Mesendoderm (in vitro differentiated cells): ENCODE results near the gene COL5A3.
"Not testable (repeated sequence)": the region's sequence is repeated elsewhere in the genome, so short reads cannot be mapped to it uniquely, and the experiment has no call there.

ENCODE experiments used
- DNase-seq: peaks from one replicate; pipeline ENCODE4 v3.0.0; 2013
- H2AK5ac ChIP-seq: 2 replicates; pipeline ENCODE4 v1.6.1; 2013; ENCODE audit warnings: low read length, inconsistent platforms
- H2BK120ac ChIP-seq: 2 replicates; pipeline ENCODE4 v1.6.1; 2013; ENCODE audit warnings: low read depth, mild to moderate bottlenecking, low read length, moderate library complexity, mixed read lengths
- H2BK15ac ChIP-seq: replicated peaks from 2 replicates; pipeline ENCODE4 v1.6.1; 2013; ENCODE audit warnings: low read depth, mild to moderate bottlenecking, moderate library complexity
- H2BK5ac ChIP-seq: 2 replicates; pipeline ENCODE4 v1.6.1; 2013; ENCODE audit warnings: low read length, inconsistent platforms
- H3K18ac ChIP-seq: 2 replicates; pipeline ENCODE4 v1.6.1; 2013; ENCODE audit warnings: mild to moderate bottlenecking, low read length, mixed read lengths
- H3K23ac ChIP-seq: one replicate; pipeline ENCODE4 v1.6.1; 2013; ENCODE audit warnings: low read length
- H3K27ac ChIP-seq: 2 replicates; pipeline ENCODE4 v1.5.1; 2013; ENCODE audit warnings: low read depth, mild to moderate bottlenecking, inconsistent platforms, low read length, moderate library complexity
- H3K27me3 ChIP-seq: 2 replicates; pipeline ENCODE4 v1.6.1; 2013; ENCODE audit warnings: low read length, control low read depth, mild to moderate bottlenecking, inconsistent platforms; ENCODE audit not compliant: insufficient read depth, poor library complexity
- H3K36me3 ChIP-seq: 2 replicates; pipeline ENCODE4 v1.6.1; 2013; ENCODE audit warnings: low read length, inconsistent platforms; ENCODE audit not compliant: control insufficient read depth, insufficient read depth
- H3K4ac ChIP-seq: one replicate; pipeline ENCODE4 v1.6.1; 2013; ENCODE audit warnings: low read depth, mild to moderate bottlenecking, low read length, moderate library complexity
- H3K4me1 ChIP-seq: 2 replicates; pipeline ENCODE4 v1.6.1; 2013; ENCODE audit warnings: low read depth, low read length, inconsistent platforms; ENCODE audit not compliant: control insufficient read depth
- H3K4me2 ChIP-seq: 2 replicates; pipeline ENCODE4 v1.6.1; 2013; ENCODE audit warnings: low read length
- H3K4me3 ChIP-seq: 2 replicates; pipeline ENCODE4 v1.5.1; 2013; ENCODE audit warnings: mild to moderate bottlenecking, low read length
- H3K56ac ChIP-seq: one replicate; pipeline ENCODE4 v1.6.1; 2013; ENCODE audit warnings: low read length
- H3K79me1 ChIP-seq: 2 replicates; pipeline ENCODE4 v1.6.1; 2013; ENCODE audit warnings: low read length, inconsistent platforms
- H3K79me2 ChIP-seq: 2 replicates; pipeline ENCODE4 v1.6.1; 2013; ENCODE audit warnings: mild to moderate bottlenecking, low read length; ENCODE audit not compliant: control insufficient read depth, insufficient read depth
- H3K9ac ChIP-seq: 2 replicates; pipeline ENCODE4 v1.6.1; 2013; ENCODE audit warnings: low read length, inconsistent platforms
- H4K5ac ChIP-seq: one replicate; pipeline ENCODE4 v1.6.1; 2013; ENCODE audit warnings: low read length
- H4K8ac ChIP-seq: one replicate; pipeline ENCODE4 v1.6.1; 2013; ENCODE audit warnings: low read depth, mild to moderate bottlenecking, control low read depth, low read length, moderate library complexity
- WGBS: extraction: QIAGEN DNeasy Blood & Tissue Kit; methylation state at CpG from one replicate; pipeline ENCODE4 v1.1.7; 2013; ENCODE audit warnings: low lambda C conversion rate, missing lambda C conversion rate; ENCODE audit not compliant: insufficient coverage; ENCODE audit errors: extremely low coverage; 5-methylcytosine and 5-hydroxymethylcytosine counted together

Gene COL5A3

GRCh38 chr19:10027158-10027997 lies 17.1 kb upstream of the COL5A3 start:
- H3K4me2 ChIP-seq: peak overlapping the region; percentile 18
- H3K27ac ChIP-seq: no peak overlapping the region
- DNase-seq: peak; percentile 95
- no peak overlapping the region for H3K4me3 ChIP-seq
- no peaks in the 10 kb centered on the region for H3K27me3 ChIP-seq
- H3K36me3 ChIP-seq: no peaks in the 10 kb centered on the region
- H3K4ac ChIP-seq: no peak overlapping the region
- H3K9ac ChIP-seq: no peak overlapping the region
- no peaks in the 10 kb centered on the region for H3K79me1 ChIP-seq
- H2BK120ac ChIP-seq: no peak overlapping the region
- H3K79me2 ChIP-seq: no peaks in the 10 kb centered on the region
- no peak overlapping the region for H4K8ac ChIP-seq
- no peak overlapping the region for H2BK15ac ChIP-seq
- WGBS: no CpG with 5 or more reads among the region's 29 CpGs
- H3K4me1 ChIP-seq: no peaks in the 10 kb centered on the region
- H4K5ac ChIP-seq: no peak overlapping the region
- H3K23ac ChIP-seq: no peak overlapping the region
- no peak overlapping the region for H3K18ac ChIP-seq
- H2BK5ac ChIP-seq: no peak overlapping the region
- H3K56ac ChIP-seq: peak overlapping the region; percentile 34
- no peak overlapping the region for H2AK5ac ChIP-seq

GRCh38 chr19:10026744-10027143 lies 16.4 kb upstream of the COL5A3 start:
- H3K27ac ChIP-seq: no peak overlapping the region
- no peak overlapping the region for H3K23ac ChIP-seq
- H2AK5ac ChIP-seq: no peak overlapping the region
- H3K4ac ChIP-seq: no peak overlapping the region
- no peaks in the 10 kb centered on the region for H3K27me3 ChIP-seq
- no peak overlapping the region for H3K18ac ChIP-seq
- no peak overlapping the region for H3K56ac ChIP-seq
- H3K79me2 ChIP-seq: no peaks in the 10 kb centered on the region
- WGBS: no CpG with 5 or more reads among the region's 3 CpGs
- no peak overlapping the region for H2BK15ac ChIP-seq
- H2BK5ac ChIP-seq: no peak overlapping the region
- no peaks in the 10 kb centered on the region for H3K79me1 ChIP-seq
- no peak overlapping the region for H3K4me2 ChIP-seq
- H3K9ac ChIP-seq: no peak overlapping the region
- no peak for DNase-seq
- no peaks in the 10 kb centered on the region for H3K36me3 ChIP-seq
- H4K8ac ChIP-seq: no peak overlapping the region
- H3K4me1 ChIP-seq: no peaks in the 10 kb centered on the region
- H3K4me3 ChIP-seq: no peak overlapping the region
- no peak overlapping the region for H4K5ac ChIP-seq
- H2BK120ac ChIP-seq: no peak overlapping the region

GRCh38 chr19:10023096-10023495 lies 12.8 kb upstream of the COL5A3 start:
- H3K4me2 ChIP-seq, H2AK5ac ChIP-seq, H4K5ac ChIP-seq, H3K4me1 ChIP-seq, H2BK15ac ChIP-seq, DNase-seq, H3K9ac ChIP-seq, H3K27me3 ChIP-seq, H3K4ac ChIP-seq, H4K8ac ChIP-seq, H3K18ac ChIP-seq, H3K79me2 ChIP-seq, H2BK120ac ChIP-seq, H3K23ac ChIP-seq, H3K27ac ChIP-seq, H3K56ac ChIP-seq, H3K36me3 ChIP-seq, H2BK5ac ChIP-seq, H3K4me3 ChIP-seq, H3K79me1 ChIP-seq: not testable (repeated sequence)
- no CpG with 5 or more reads among the region's 5 CpGs for WGBS

- Histone ChIP-seq H4K5ac (no peak overlapping the region), H3K79me1 (no peaks in the 10 kb centered on the region), H3K27ac (no peak overlapping the region), H3K56ac (no peak overlapping the region), H2AK5ac (no peak overlapping the region), H3K4me3 (no peak overlapping the region), H3K4me1 (no peaks in the 10 kb centered on the region), H3K79me2 (no peaks in the 10 kb centered on the region), H2BK120ac (no peak overlapping the region), H3K9ac (no peak overlapping the region), H3K36me3 (no peaks in the 10 kb centered on the region), H2BK15ac (no peak overlapping the region), H3K27me3 (no peaks in the 10 kb centered on the region), H3K4ac (no peak overlapping the region), H3K23ac (no peak overlapping the region), H4K8ac (no peak overlapping the region), H3K18ac (no peak overlapping the region), H3K4me2 (no peak overlapping the region), H2BK5ac (no peak overlapping the region)
- no CpG with 5 or more reads among the region's 2 CpGs for WGBS
- DNase-seq: no peak
Measured at GRCh38 chr19:10021863-10022262, 11.6 kb upstream of the COL5A3 start.

- H3K23ac ChIP-seq: no peak overlapping the region
- no peak overlapping the region for H4K8ac ChIP-seq
- no peak overlapping the region for H3K9ac ChIP-seq
- H2AK5ac ChIP-seq: no peak overlapping the region
- no peaks in the 10 kb centered on the region for H3K27me3 ChIP-seq
- WGBS: no CpG with 5 or more reads among the region's 23 CpGs
- H3K4me1 ChIP-seq: no peaks in the 10 kb centered on the region
- H3K4me3 ChIP-seq: no peak overlapping the region
- H3K56ac ChIP-seq: no peak overlapping the region
- no peaks in the 10 kb centered on the region for H3K36me3 ChIP-seq
- no peak overlapping the region for H4K5ac ChIP-seq
- no peak overlapping the region for H2BK15ac ChIP-seq
- no peak overlapping the region for H2BK5ac ChIP-seq
- no peak overlapping the region for H3K4ac ChIP-seq
- DNase-seq: no peak
- H3K79me2 ChIP-seq: no peaks in the 10 kb centered on the region
- no peak overlapping the region for H2BK120ac ChIP-seq
- no peaks in the 10 kb centered on the region for H3K79me1 ChIP-seq
- H3K27ac ChIP-seq: no peak overlapping the region
- H3K18ac ChIP-seq: no peak overlapping the region
- no peak overlapping the region for H3K4me2 ChIP-seq
Measured at GRCh38 chr19:10021446-10021845, 11.1 kb upstream of the COL5A3 start.

GRCh38 chr19:10020851-10021250 lies 10.5 kb upstream of the COL5A3 start:
- no peak overlapping the region for H4K8ac ChIP-seq
- H3K4me3 ChIP-seq: no peak overlapping the region
- H3K27ac ChIP-seq: no peak overlapping the region
- H3K23ac ChIP-seq: no peak overlapping the region
- H3K4me2 ChIP-seq: no peak overlapping the region
- H3K36me3 ChIP-seq: no peaks in the 10 kb centered on the region
- H2AK5ac ChIP-seq: no peak overlapping the region
- no peaks in the 10 kb centered on the region for H3K4me1 ChIP-seq
- H3K79me1 ChIP-seq: no peaks in the 10 kb centered on the region
- H2BK120ac ChIP-seq: no peak overlapping the region
- no peaks in the 10 kb centered on the region for H3K27me3 ChIP-seq
- WGBS: no CpG with 5 or more reads among the region's 6 CpGs
- H2BK5ac ChIP-seq: no peak overlapping the region
- no peak overlapping the region for H2BK15ac ChIP-seq
- H4K5ac ChIP-seq: no peak overlapping the region
- no peaks in the 10 kb centered on the region for H3K79me2 ChIP-seq
- H3K56ac ChIP-seq: no peak overlapping the region
- no peak overlapping the region for H3K18ac ChIP-seq
- H3K9ac ChIP-seq: no peak overlapping the region
- no peak for DNase-seq
- no peak overlapping the region for H3K4ac ChIP-seq
